PFSK-1 (cell line): ENCODE data around the gene SPNS3.

Experiments used
- POLR2AphosphoS5 ChIP-seq: IDR thresholded peaks from 2 replicates; pipeline ENCODE4 v1.6.1; 2012; ENCODE audit warnings: low read depth, mild to moderate bottlenecking, control low read depth, low read length, moderate library complexity
- REST ChIP-seq, 2 experiments: IDR thresholded peaks; 2 replicates each; pipeline versions ENCODE4 v1.6.1 to v1.8.0; 2011 to 2012; ENCODE audit warnings: low read depth in 2 of 2, low read length in 2 of 2, control low read depth in 1 of 2, inconsistent platforms in 1 of 2, mild to moderate bottlenecking in 1 of 2, moderate library complexity in 1 of 2; ENCODE audit not compliant: insufficient read depth in 1 of 2
- TAF1 ChIP-seq: IDR thresholded peaks from 2 replicates; pipeline ENCODE4 v1.6.1; 2012; ENCODE audit warnings: low read length, control low read depth, borderline replicate concordance; ENCODE audit not compliant: insufficient read depth

DNA sequence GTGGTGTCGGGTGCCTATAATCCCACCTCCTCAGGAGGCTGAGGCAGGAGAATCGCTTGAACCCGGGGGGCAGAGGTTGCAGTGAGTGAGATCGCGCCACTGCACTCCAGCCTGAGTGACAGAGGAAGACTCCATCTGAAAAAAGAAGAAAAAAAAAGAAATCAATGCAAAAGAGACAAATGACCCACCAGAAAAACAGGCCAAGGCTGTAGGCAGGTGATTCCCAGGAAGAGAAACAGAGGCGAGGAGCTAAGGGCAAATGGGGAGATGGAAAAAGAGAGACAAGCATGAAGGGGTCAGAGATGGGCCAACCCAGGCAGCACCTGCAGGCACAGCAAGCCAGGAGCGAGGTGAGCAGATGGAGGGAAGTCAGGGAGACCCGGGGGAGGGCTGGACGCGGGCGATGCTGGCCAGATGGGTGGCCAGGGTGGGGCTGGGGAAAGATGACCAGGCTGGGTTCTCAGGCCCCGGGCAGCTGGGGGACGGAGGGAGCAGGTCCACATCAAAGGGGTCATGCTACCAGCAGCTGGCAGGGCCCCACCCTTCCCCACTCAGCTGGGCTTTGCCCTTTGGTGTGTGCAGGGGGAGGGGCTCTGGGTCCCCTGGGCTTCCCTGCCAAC lies 95.9 kb downstream of the SPNS3 start:
- TF ChIP-seq REST (IDR thresholded peaks at IDR 0.05; ENCODE audit: insufficient read depth in 1 of 2, low read depth in 2 of 2, low read length in 2 of 2) (no peak), TAF1 (no peak), POLR2AphosphoS5 (no peak)
